ENCODE measurements around the gene GGT6.

GGT6 gene

DNA sequence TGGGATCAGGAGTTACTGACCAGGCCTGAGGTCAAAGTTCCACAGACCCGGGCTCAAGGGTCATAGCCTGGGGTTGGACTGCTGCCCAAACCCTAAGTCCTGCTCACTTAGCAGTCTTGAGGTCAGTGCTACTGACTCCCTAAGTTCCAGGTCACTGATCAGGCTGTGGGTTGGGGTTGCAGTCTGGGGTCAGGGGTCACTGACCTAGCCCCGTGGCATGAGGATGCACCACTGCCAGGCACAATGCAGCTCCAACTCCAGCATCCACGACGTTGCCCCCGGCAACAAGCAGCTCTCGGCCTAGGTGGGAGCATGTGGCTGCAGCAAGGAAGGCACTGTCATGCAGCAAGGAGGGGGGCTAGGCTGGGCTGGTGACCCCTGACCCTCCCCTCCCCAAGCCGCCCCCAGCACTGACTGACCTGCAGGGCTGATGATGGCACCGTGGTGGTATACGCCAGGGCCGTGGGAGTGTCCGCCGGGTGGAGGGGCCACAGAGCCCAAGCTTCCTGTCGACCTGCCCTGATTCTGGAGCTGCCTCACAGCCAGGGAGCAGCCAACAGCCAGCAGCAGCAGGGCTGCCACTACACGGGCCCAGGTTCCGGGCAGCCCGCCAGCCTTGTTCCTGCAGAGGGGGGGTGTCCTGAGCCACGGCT is 1.1 kb downstream of the GGT6 start:
- no peak overlapping the region for H3K9ac ChIP-seq (ENCODE audit: low read length in 2 of 2)
- H3K27ac ChIP-seq (ENCODE audit: low read length) = no peak overlapping the region
- H3K9me3 ChIP-seq (ENCODE audit: control insufficient read depth in 2 of 2, low read length in 2 of 2) = no peaks in the 10 kb centered on the region
- H3K4me1 ChIP-seq (ENCODE audit: control insufficient read depth, insufficient read depth, low read length) = peaks cover 18% of the 10 kb centered on the region
- no peak overlapping the region for H3K4me3 ChIP-seq (ENCODE audit: low read length in 2 of 2)
- H3K36me3 ChIP-seq (ENCODE audit: control insufficient read depth in 2 of 2, insufficient read depth in 2 of 2, low read length in 2 of 2) = no peaks in the 10 kb centered on the region
- H3K27me3 ChIP-seq (ENCODE audit: control insufficient read depth in 1 of 2, insufficient read depth in 2 of 2, low read length in 2 of 2) = peaks cover 3 to 6% of the 10 kb centered on the region in 2 donors

GRCh38 chr17:4558347-4558971 is 1.9 kb downstream of the GGT6 start:
- no peaks in the 10 kb centered on the region for H3K36me3 ChIP-seq (ENCODE audit: control insufficient read depth in 2 of 2, insufficient read depth in 2 of 2, low read length in 2 of 2)
- peaks cover 24% of the 10 kb centered on the region for H3K4me1 ChIP-seq (ENCODE audit: control insufficient read depth, insufficient read depth, low read length)
- H3K27me3 ChIP-seq (ENCODE audit: control insufficient read depth in 1 of 2, insufficient read depth in 2 of 2, low read length in 2 of 2) = peaks cover 3 to 6% of the 10 kb centered on the region in 2 donors
- H3K27ac ChIP-seq (ENCODE audit: low read length) = no peak overlapping the region
- H3K9ac ChIP-seq (ENCODE audit: low read length in 2 of 2) = no peak overlapping the region
- no peak overlapping the region for H3K4me3 ChIP-seq (ENCODE audit: low read length in 2 of 2)
- no peaks in the 10 kb centered on the region for H3K9me3 ChIP-seq (ENCODE audit: control insufficient read depth in 2 of 2, low read length in 2 of 2)

DNA sequence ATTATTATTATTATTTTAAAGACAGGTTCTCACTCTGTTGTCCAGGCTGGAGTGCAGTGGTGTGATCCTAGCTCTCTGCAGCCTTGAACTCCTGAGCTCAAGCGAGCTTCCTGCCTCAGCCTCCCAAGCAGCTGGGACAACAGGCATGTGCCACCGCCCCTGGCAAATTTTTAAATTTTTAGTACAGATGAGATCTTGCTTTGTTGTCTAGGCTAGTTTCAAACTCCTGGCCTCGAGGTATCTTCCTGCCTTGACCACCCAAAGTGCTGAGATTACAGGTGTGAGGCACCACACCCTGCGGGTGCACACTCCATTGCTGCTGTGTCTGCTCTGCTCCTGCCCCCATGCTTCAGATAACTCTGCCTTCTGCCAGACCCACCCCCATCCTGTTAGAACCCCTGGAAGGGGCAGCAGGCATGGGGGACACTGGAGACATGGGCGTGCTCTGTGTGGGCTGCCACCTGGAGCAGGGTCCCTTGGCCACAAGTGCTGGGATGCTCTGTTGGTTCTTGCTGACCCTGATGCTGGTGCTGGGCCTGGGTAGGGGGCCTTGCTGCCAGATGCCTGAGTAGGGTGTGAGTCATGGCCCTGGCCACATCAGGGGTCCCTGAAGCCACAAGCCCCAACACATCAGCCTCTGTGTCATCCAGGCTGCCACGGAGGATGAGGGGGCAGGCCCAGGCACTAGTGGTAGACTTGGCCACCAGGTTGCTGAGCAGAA is 2.6 kb downstream of the GGT6 start:
- Histone ChIP-seq H3K4me1 (ENCODE audit: control insufficient read depth, insufficient read depth, low read length) (peaks cover 24% of the 10 kb centered on the region), H3K36me3 (ENCODE audit: control insufficient read depth in 2 of 2, insufficient read depth in 2 of 2, low read length in 2 of 2) (peaks cover 3 to 4% of the 10 kb centered on the region in 2 donors), H3K27me3 (ENCODE audit: control insufficient read depth in 1 of 2, insufficient read depth in 2 of 2, low read length in 2 of 2) (peaks cover under 1% of the 10 kb centered on the region in 2 donors), H3K9me3 (ENCODE audit: control insufficient read depth in 2 of 2, low read length in 2 of 2) (no peaks in the 10 kb centered on the region), H3K27ac (ENCODE audit: low read length) (no peak overlapping the region), H3K4me3 (ENCODE audit: low read length in 2 of 2) (no peak overlapping the region), H3K9ac (ENCODE audit: low read length in 2 of 2) (no peak overlapping the region)

- Histone ChIP-seq H3K4me1 (ENCODE audit: control insufficient read depth, insufficient read depth, low read length) (peaks cover 24% of the 10 kb centered on the region), H3K9ac (ENCODE audit: low read length in 2 of 2) (no peak overlapping the region), H3K36me3 (ENCODE audit: control insufficient read depth in 2 of 2, insufficient read depth in 2 of 2, low read length in 2 of 2) (peaks cover 3 to 9% of the 10 kb centered on the region in 2 donors), H3K27ac (ENCODE audit: low read length) (no peak overlapping the region), H3K4me3 (ENCODE audit: low read length in 2 of 2) (no peak overlapping the region), H3K9me3 (ENCODE audit: control insufficient read depth in 2 of 2, low read length in 2 of 2) (no peaks in the 10 kb centered on the region), H3K27me3 (ENCODE audit: control insufficient read depth in 1 of 2, insufficient read depth in 2 of 2, low read length in 2 of 2) (no peaks in the 10 kb centered on the region)
These were observed 3.4 kb downstream of the GGT6 start for GRCh38 chr17:4556996-4557395.

- Histone ChIP-seq H3K4me1 (ENCODE audit: control insufficient read depth, insufficient read depth, low read length) (peaks cover 24% of the 10 kb centered on the region), H3K4me3 (ENCODE audit: low read length in 2 of 2) (peak overlapping the region; percentile 94 to 97), H3K36me3 (ENCODE audit: control insufficient read depth in 2 of 2, insufficient read depth in 2 of 2, low read length in 2 of 2) (peaks cover 8 to 15% of the 10 kb centered on the region in 2 donors), H3K9me3 (ENCODE audit: control insufficient read depth in 2 of 2, low read length in 2 of 2) (no peaks in the 10 kb centered on the region), H3K27ac (ENCODE audit: low read length) (peak overlapping the region; percentile 58), H3K27me3 (ENCODE audit: control insufficient read depth in 1 of 2, insufficient read depth in 2 of 2, low read length in 2 of 2) (no peaks in the 10 kb centered on the region), H3K9ac (ENCODE audit: low read length in 2 of 2) (peak overlapping the region; percentile 79 to 92)
These were observed 4.3 kb downstream of the GGT6 start for GRCh38 chr17:4555873-4556759.

DNA sequence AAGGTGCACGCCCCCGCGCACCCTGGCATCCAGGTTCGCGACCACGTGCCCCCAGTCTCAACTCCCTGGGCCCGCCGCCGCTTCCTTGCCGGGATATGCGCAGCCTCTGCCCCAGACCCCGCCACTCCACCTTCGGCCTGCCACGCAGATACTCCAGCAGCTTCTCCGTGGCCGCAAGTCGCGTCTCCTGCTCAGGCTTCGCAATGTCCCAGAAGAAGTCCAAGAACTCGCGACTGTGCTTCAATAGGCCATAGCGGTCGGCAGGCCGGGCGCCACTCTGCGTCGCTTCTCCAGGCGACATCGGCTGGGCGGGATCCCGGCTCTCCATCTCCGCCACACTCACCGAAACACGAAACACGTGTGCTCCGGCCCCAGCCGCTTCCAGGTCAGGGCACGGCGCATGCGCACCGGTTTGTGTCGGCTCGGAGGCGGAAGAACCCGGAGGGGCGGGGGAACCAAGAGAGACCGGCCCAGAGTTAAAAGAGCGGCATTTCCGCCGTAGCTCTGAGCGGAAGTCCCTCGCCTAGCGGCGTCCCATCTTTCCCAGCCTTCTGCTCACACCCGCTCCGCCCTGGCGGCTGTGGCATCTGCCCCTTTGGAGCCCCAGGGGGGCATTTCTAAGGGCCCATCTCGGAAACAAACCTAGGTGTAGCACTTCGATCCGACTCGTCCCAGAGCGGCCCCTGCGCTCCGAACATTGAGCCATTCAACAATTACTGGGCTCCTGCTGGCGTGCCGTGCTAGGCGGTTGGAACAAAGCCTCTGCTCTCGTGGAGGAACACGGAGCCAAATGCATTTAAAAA is 5.2 kb downstream of the GGT6 start, which contains the start of gene MYBBP1A:
TSS of gene MYBBP1A (minus strand) at position 388 of the 803 bp plus-strand sequence. CDS start at position 328, 60 bp downstream.
- peak within 1 kb of the TSS; percentile 58 for H3K27ac ChIP-seq (ENCODE audit: low read length)
- H3K4me3 ChIP-seq (ENCODE audit: low read length in 2 of 2) = peak within 1 kb of the TSS; percentile 94 to 97
- H3K9ac ChIP-seq (ENCODE audit: low read length in 2 of 2) = peak within 1 kb of the TSS; percentile 79 to 92
- peaks cover 24% of the 10 kb centered on the region for H3K4me1 ChIP-seq (ENCODE audit: control insufficient read depth, insufficient read depth, low read length)
- H3K36me3 ChIP-seq (ENCODE audit: control insufficient read depth in 2 of 2, insufficient read depth in 2 of 2, low read length in 2 of 2) = peaks cover 12 to 22% of the 10 kb centered on the region in 2 donors
- H3K9me3 ChIP-seq (ENCODE audit: control insufficient read depth in 2 of 2, low read length in 2 of 2) = no peaks in the 10 kb centered on the region
- no peaks in the 10 kb centered on the region for H3K27me3 ChIP-seq (ENCODE audit: control insufficient read depth in 1 of 2, insufficient read depth in 2 of 2, low read length in 2 of 2)

DNA sequence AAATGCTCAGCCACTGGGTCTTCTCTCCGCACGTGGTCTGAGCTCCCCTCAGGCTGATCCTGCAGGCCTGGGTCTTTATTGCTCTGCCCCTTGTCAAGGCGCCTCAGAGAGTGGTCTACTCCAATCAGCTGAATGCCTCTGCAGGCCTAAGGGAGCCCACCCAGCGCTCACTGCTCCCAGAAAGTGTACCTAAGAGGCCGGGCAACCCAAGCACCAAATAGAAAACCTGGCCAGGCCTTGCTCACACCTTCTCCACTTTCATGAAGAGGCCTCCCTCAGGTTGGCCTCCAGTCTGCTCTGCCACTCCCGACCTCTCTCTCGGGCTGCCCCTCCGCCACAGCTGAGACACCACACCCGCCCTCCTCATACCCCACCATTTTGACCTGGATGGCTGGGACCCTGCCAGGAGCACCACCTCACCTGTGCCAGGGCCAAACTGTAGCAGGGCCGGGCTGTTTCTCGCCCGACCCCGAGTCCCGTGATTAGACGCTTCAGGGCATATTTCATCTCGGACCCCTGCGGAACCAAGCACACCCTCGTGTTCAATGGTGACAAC is 5.9 kb downstream of the GGT6 start:
- Histone ChIP-seq H3K4me1 (ENCODE audit: control insufficient read depth, insufficient read depth, low read length) (peaks cover 24% of the 10 kb centered on the region), H3K27ac (ENCODE audit: low read length) (no peak overlapping the region), H3K9me3 (ENCODE audit: control insufficient read depth in 2 of 2, low read length in 2 of 2) (no peaks in the 10 kb centered on the region), H3K9ac (ENCODE audit: low read length in 2 of 2) (peak overlapping the region; percentile 69 to 82), H3K36me3 (ENCODE audit: control insufficient read depth in 2 of 2, insufficient read depth in 2 of 2, low read length in 2 of 2) (peaks cover 12 to 28% of the 10 kb centered on the region in 2 donors), H3K27me3 (ENCODE audit: control insufficient read depth in 1 of 2, insufficient read depth in 2 of 2, low read length in 2 of 2) (no peaks in the 10 kb centered on the region), H3K4me3 (ENCODE audit: low read length in 2 of 2) (peak overlapping the region; percentile 94 to 97)

DNA sequence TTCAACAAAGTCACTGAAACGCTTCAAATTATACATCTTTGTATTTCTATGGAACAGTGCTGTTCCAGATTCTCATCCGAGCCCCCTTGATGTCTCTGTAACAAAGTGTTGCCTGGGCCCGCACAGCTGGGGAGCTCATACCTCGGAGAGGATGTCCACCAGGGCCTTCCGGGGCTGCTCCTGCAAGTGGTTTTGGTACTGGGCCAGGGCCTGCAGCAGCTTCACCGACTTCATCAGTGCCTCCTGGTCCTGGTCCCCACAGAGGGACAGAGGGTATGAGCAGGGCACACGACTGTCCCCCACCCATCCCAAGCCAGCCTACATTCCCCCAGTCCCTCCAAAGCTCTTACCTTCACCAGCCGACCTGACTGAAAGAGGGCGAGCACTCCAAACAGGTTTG is 6.7 kb downstream of the GGT6 start:
- Histone ChIP-seq H3K4me3 (ENCODE audit: low read length in 2 of 2) (no peak overlapping the region), H3K27me3 (ENCODE audit: control insufficient read depth in 1 of 2, insufficient read depth in 2 of 2, low read length in 2 of 2) (no peaks in the 10 kb centered on the region), H3K36me3 (ENCODE audit: control insufficient read depth in 2 of 2, insufficient read depth in 2 of 2, low read length in 2 of 2) (peaks cover 17 to 35% of the 10 kb centered on the region in 2 donors), H3K9ac (ENCODE audit: low read length in 2 of 2) (no peak overlapping the region), H3K9me3 (ENCODE audit: control insufficient read depth in 2 of 2, low read length in 2 of 2) (no peaks in the 10 kb centered on the region), H3K4me1 (ENCODE audit: control insufficient read depth, insufficient read depth, low read length) (peaks cover 24% of the 10 kb centered on the region), H3K27ac (ENCODE audit: low read length) (no peak overlapping the region)

- Histone ChIP-seq H3K4me1 (ENCODE audit: control insufficient read depth, insufficient read depth, low read length) (peaks cover 24% of the 10 kb centered on the region), H3K9ac (ENCODE audit: low read length in 2 of 2) (no peak overlapping the region), H3K4me3 (ENCODE audit: low read length in 2 of 2) (no peak overlapping the region), H3K9me3 (ENCODE audit: control insufficient read depth in 2 of 2, low read length in 2 of 2) (no peaks in the 10 kb centered on the region), H3K36me3 (ENCODE audit: control insufficient read depth in 2 of 2, insufficient read depth in 2 of 2, low read length in 2 of 2) (peaks cover 27 to 46% of the 10 kb centered on the region in 2 donors), H3K27me3 (ENCODE audit: control insufficient read depth in 1 of 2, insufficient read depth in 2 of 2, low read length in 2 of 2) (no peaks in the 10 kb centered on the region), H3K27ac (ENCODE audit: low read length) (no peak overlapping the region)
These were observed 8.4 kb downstream of the GGT6 start for GRCh38 chr17:4551796-4552525.

Data from stomach smooth muscle (tissue), 2 donors.